SK-N-SH (cell line): ENCODE results near the gene LILRB5.

ENCODE experiments used
- CHD2 ChIP-seq: fragments of 150-350 bp; IDR thresholded peaks from 2 replicates; pipeline ENCODE4 v1.6.1; 2018; ENCODE audit warnings: low read length; ENCODE audit not compliant: partially characterized antibody
- GABPA ChIP-seq: IDR thresholded peaks from 2 replicates; pipeline ENCODE4 v1.4.0; 2012; ENCODE audit warnings: low read depth, mild to moderate bottlenecking
- MAX ChIP-seq: IDR thresholded peaks from 2 replicates; pipeline ENCODE4 v1.4.0; 2012; ENCODE audit warnings: low read depth
- NRF1 ChIP-seq: IDR thresholded peaks from 2 replicates; pipeline ENCODE4 v1.6.1; 2012; ENCODE audit warnings: low read depth, mild to moderate bottlenecking, low read length
- POLR2AphosphoS5 ChIP-seq: IDR thresholded peaks from 2 replicates; pipeline ENCODE4 v1.6.1; 2012; ENCODE audit warnings: low read depth, low read length
- RCOR1 ChIP-seq: fragments of 150-350 bp; IDR thresholded peaks from 2 replicates; pipeline ENCODE4 v1.6.1; 2017; ENCODE audit warnings: antibody characterized with exemption, low read length
- RXRA ChIP-seq: IDR thresholded peaks from 2 replicates; pipeline ENCODE4 v1.4.0; 2012; ENCODE audit warnings: low read depth, mild to moderate bottlenecking, borderline replicate concordance
- TAF1 ChIP-seq: IDR thresholded peaks from 2 replicates; pipeline ENCODE4 v1.6.1; 2012; ENCODE audit warnings: low read depth, mild to moderate bottlenecking, low read length, moderate library complexity, borderline replicate concordance
- TF ChIP-seq, protein P1 (sequence below): fragments of 200-600 bp; sonication (generic); IDR thresholded peaks from 2 replicates; pipeline ENCODE4 v1.6.1; 2017; ENCODE audit warnings: antibody characterized with exemption, mild to moderate bottlenecking, moderate library complexity

DNA sequence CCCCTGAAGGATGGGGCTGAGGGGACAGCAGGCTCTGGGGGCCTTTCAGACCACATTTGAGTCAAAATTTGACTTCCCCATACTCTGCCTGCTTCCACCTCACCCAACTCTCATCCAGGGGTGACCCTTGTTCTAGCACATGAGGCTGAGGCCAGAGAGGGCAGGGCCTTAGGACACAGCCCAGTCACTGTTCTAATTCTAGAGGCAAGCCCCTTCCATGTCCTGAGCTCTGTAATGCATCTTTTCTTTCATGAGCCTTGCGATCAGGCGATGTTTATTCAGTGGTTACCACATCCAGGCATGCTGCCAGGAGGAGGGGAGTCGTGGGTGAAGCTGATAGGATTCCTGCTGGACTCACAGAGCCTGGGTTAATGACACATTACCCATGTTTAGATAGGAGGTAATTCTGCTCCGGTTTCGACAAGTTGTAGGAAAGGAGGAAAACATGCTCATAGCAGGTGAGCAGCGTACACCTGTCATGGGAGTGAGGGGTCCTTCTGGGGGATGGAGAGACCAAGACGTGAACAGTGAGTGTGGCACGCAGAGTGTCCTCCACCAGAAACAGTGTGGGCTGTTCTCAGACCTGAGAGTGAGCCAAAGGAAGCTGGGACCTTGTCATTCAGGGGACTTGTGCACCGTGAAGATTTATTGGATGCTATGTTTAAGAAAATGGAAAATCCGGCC lies 47.1 kb downstream of the LILRB5 start:
- TF ChIP-seq GABPA (no peak), CHD2 (peak; percentile 47), TAF1 (no peak), POLR2AphosphoS5 (peak; percentile 84), MAX (peak; percentile 31; the same call in 1 of the 2 replicates), NRF1 (no peak), RXRA (no peak), RCOR1 (no peak)
- TF ChIP-seq, protein P1, sequence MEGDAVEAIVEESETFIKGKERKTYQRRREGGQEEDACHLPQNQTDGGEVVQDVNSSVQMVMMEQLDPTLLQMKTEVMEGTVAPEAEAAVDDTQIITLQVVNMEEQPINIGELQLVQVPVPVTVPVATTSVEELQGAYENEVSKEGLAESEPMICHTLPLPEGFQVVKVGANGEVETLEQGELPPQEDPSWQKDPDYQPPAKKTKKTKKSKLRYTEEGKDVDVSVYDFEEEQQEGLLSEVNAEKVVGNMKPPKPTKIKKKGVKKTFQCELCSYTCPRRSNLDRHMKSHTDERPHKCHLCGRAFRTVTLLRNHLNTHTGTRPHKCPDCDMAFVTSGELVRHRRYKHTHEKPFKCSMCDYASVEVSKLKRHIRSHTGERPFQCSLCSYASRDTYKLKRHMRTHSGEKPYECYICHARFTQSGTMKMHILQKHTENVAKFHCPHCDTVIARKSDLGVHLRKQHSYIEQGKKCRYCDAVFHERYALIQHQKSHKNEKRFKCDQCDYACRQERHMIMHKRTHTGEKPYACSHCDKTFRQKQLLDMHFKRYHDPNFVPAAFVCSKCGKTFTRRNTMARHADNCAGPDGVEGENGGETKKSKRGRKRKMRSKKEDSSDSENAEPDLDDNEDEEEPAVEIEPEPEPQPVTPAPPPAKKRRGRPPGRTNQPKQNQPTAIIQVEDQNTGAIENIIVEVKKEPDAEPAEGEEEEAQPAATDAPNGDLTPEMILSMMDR = no peak
